ENCODE measurements around the gene PAX7.

- no peak for TF ChIP-seq CTCF (IDR thresholded peaks at IDR 0.05; ENCODE audit: low read depth, low read length)
- no peak for TF ChIP-seq POLR2A (IDR thresholded peaks at IDR 0.05; ENCODE audit: extremely low read depth, insufficient read length)
Measured at GRCh38 chr1:18657506-18658201, 27.0 kb downstream of the PAX7 start.
